Measurements from ENCODE around the gene RGCC. TPM values are rescaled to one million over a fixed set of nuclear protein-coding genes. Genes with fewer than 3 reads are reported as not detected.

Gene RGCC
- total and polyA plus RNA-seq, 2 of the 4 experiments (the other 2 are of a cell fraction), result 7.5 to 7.6 TPM

- BruUV-seq (replicated peaks), result no TSS peak
- no peak overlapping the region for H3K9ac ChIP-seq (ENCODE audit: low read depth, low read length)
- no peak overlapping the region for H2BK20ac ChIP-seq (ENCODE audit: low read depth, low read length)
- DNase-seq, result no peak
- no peaks in the 10 kb centered on the region for H3K36me3 ChIP-seq (ENCODE audit: control insufficient read depth, insufficient read depth, low read length)
- no peak overlapping the region for H2AK9ac ChIP-seq (replicated peaks; ENCODE audit: low read depth, low read length, poor library complexity)
- in situ Hi-C loops (cut with MboI; ENCODE audit: low sequenced_read_pairs) (no loop called here), intact Hi-C loops (cut with micrococcal nuclease) (no loop called here), dilution Hi-C loops (cut with HindIII; ENCODE audit: low sequenced_read_pairs, unreplicated experiment) (no loop called here)
- H3K9me1 ChIP-seq (ENCODE audit: insufficient read depth, low read length), result no peaks in the 10 kb centered on the region
- no peak overlapping the region for H3K4me3 ChIP-seq (ENCODE audit: insufficient read depth, low read depth, low read length)
- whole genome bisulfite sequencing, 2 experiments (ENCODE audit: extremely low coverage in 2 of 2, insufficient read length in 1 of 2), result no CpG with 5 or more reads among the region's 1 CpG
- H4K5ac ChIP-seq (ENCODE audit: low read depth, low read length), result no peak overlapping the region
- no peaks in the 10 kb centered on the region for H3K79me1 ChIP-seq (ENCODE audit: low read depth in 1 of 2, low read length in 2 of 2)
- peaks cover 2% of the 10 kb centered on the region for H3K4me1 ChIP-seq (ENCODE audit: control insufficient read depth, insufficient read depth, low read length)
- H3K4ac ChIP-seq (ENCODE audit: low read depth, low read length), result no peak overlapping the region
- H3K14ac ChIP-seq (replicated peaks; ENCODE audit: low read depth, low read length), result no peak overlapping the region
- H2AFZ ChIP-seq (replicated peaks; ENCODE audit: low read length, poor library complexity), result no peak overlapping the region
- no peak overlapping the region for H2BK120ac ChIP-seq (ENCODE audit: low read depth, low read length)
- ChIA-PET POLR2A (ENCODE audit: unreplicated experiment) (no interaction called here), CTCF (interaction anchor here (0.9 kb wide), 1 partner anchor 233 kb away, joined by 3 read pairs; no protein-coding TSS in a partner anchor)
- no peak overlapping the region for H4K91ac ChIP-seq (ENCODE audit: insufficient read depth, low read depth, low read length)
- peaks cover 2% of the 10 kb centered on the region; the same call in 1 of the 2 replicates for H3K27me3 ChIP-seq (ENCODE audit: control insufficient read depth, insufficient read depth, low read length)
- H2BK5ac ChIP-seq (ENCODE audit: low read depth, low read length, poor library complexity, severe bottlenecking), result no peak overlapping the region
- TF ChIP-seq FOS (IDR thresholded peaks at IDR 0.05; ENCODE audit: low read depth, low read length), result no peak
- no peak for TF ChIP-seq NFE2L2 (IDR thresholded peaks at IDR 0.05; ENCODE audit: low read depth, low read length)
- no peak for TF ChIP-seq BHLHE40 (IDR thresholded peaks at IDR 0.05; ENCODE audit: low read depth, low read length)
- TF ChIP-seq SMC3 (IDR thresholded peaks at IDR 0.05; ENCODE audit: low read depth, low read length), result no peak
- TF ChIP-seq MAZ (IDR thresholded peaks at IDR 0.05; ENCODE audit: borderline replicate concordance, low read depth, low read length), result no peak
- TF ChIP-seq ELK1 (IDR thresholded peaks at IDR 0.05; ENCODE audit: borderline replicate concordance, low read depth, low read length), result no peak
- H2BK15ac ChIP-seq (ENCODE audit: low read depth, low read length), result no peak overlapping the region
- no peak overlapping the region for H4K8ac ChIP-seq (ENCODE audit: low read depth in 2 of 2, low read length in 2 of 2)
- no peak overlapping the region for H3K4me2 ChIP-seq (ENCODE audit: low read depth, low read length)
- no peak overlapping the region for H3K27ac ChIP-seq (ENCODE audit: insufficient read depth, low read length)
- H3K18ac ChIP-seq (ENCODE audit: low read depth, low read length), result no peak overlapping the region
- H2AK5ac ChIP-seq (ENCODE audit: low read depth, low read length), result no peak overlapping the region
- H3K23ac ChIP-seq (ENCODE audit: low read depth, low read length), result no peak overlapping the region
- peaks cover 6% of the 10 kb centered on the region for H3K9me3 ChIP-seq (ENCODE audit: control insufficient read depth, insufficient read depth, low read length)
- ATAC-seq (ENCODE audit: low read depth), result no peak
- no peaks in the 10 kb centered on the region for H4K20me1 ChIP-seq (ENCODE audit: insufficient read depth, low read length)
- H3K56ac ChIP-seq (ENCODE audit: extremely low read depth, insufficient read depth, low read length), result no peak overlapping the region
Measured at GRCh38 chr13:41419206-41419605, 38.1 kb upstream of the RGCC start.
